Effector CD8-positive, alpha-beta T cell (primary cell): Measurements from ENCODE around the gene SAA4.
"Not testable (repeated sequence)": the region's sequence is repeated elsewhere in the genome, so short reads cannot be mapped to it uniquely, and the experiment has no call there.

Experiments
- DNase-seq: peaks from one replicate; lab custom pipeline; 2025; lab: John Stamatoyannopoulos, UW
- total RNA-seq, 4 experiments: gene quantifications; one replicate each; lab custom pipeline; 2026; lab: John Stamatoyannopoulos, UW

Gene SAA4
- total RNA-seq: 0 reads per million in 4 experiments

- no peak for DNase-seq
Observed at GRCh38 chr11:18236664-18237356, at the start of gene SAA4. SAA4 (minus strand) TSS chr11:18236802; CDS start chr11:18235926, 876 bp downstream.

GRCh38 chr11:18285841-18286240, 49.2 kb upstream of the SAA4 start:
- no peak for DNase-seq

- DNase-seq: no peak
Observed at GRCh38 chr11:18282626-18283025, 46.0 kb upstream of the SAA4 start.

- DNase-seq: no peak
Observed at GRCh38 chr11:18280438-18281045, 43.9 kb upstream of the SAA4 start.

GRCh38 chr11:18277565-18278271, 41.1 kb upstream of the SAA4 start:
- DNase-seq: no peak

GRCh38 chr11:18271206-18271605, 34.6 kb upstream of the SAA4 start:
- DNase-seq: no peak

GRCh38 chr11:18270102-18270501, 33.5 kb upstream of the SAA4 start:
- no peak for DNase-seq

GRCh38 chr11:18269252-18269651, 32.6 kb upstream of the SAA4 start:
- DNase-seq: not testable (repeated sequence)

- not testable (repeated sequence) for DNase-seq
Observed at GRCh38 chr11:18267335-18268133, 30.9 kb upstream of the SAA4 start.

- no peak for DNase-seq
Observed at GRCh38 chr11:18265949-18266348, 29.3 kb upstream of the SAA4 start, which contains the start of gene SAA1. SAA1 (plus strand) TSS chr11:18266264; CDS start chr11:18266888, 624 bp downstream.

- no peak for DNase-seq
Observed at GRCh38 chr11:18264677-18265555, 28.3 kb upstream of the SAA4 start.

GRCh38 chr11:18264035-18264434, 27.4 kb upstream of the SAA4 start:
- no peak for DNase-seq

- not testable (repeated sequence) for DNase-seq
Observed at GRCh38 chr11:18262681-18263350, 26.2 kb upstream of the SAA4 start.

GRCh38 chr11:18261721-18262120, 25.1 kb upstream of the SAA4 start:
- no peak for DNase-seq

GRCh38 chr11:18259259-18259658, 22.7 kb upstream of the SAA4 start:
- no peak for DNase-seq

- DNase-seq: no peak
Observed at GRCh38 chr11:18254781-18255361, 18.3 kb upstream of the SAA4 start.

GRCh38 chr11:18253778-18254338, 17.3 kb upstream of the SAA4 start:
- DNase-seq: no peak

GRCh38 chr11:18253233-18253632, 16.6 kb upstream of the SAA4 start:
- no peak for DNase-seq

- DNase-seq: no peak
Observed at GRCh38 chr11:18248561-18248960, 12.0 kb upstream of the SAA4 start, which contains the start of gene SAA2. SAA2 (minus strand) TSS chr11:18248668; CDS start chr11:18248011, 657 bp downstream.

GRCh38 chr11:18247191-18247581, 10.6 kb upstream of the SAA4 start:
- DNase-seq: not testable (repeated sequence)
